Measurements from ENCODE around the gene LRRC4B.
"Not testable (repeated sequence)": the region's sequence is repeated elsewhere in the genome, so short reads cannot be mapped to it uniquely, and the experiment has no call there.

Gene LRRC4B

GRCh38 chr19:50602496-50602895 is 34.3 kb upstream of the LRRC4B start:
- no peak overlapping the region for H3K4me3 ChIP-seq (ENCODE audit: control insufficient read depth, low read depth, low read length)
- TF ChIP-seq CTCF (conservative IDR thresholded peaks at IDR 0.05; ENCODE audit: control insufficient read depth, insufficient read depth, low read depth, low read length), result no peak
- DNase-seq (ENCODE audit: low read depth), result no peak

- H3K4me3 ChIP-seq (ENCODE audit: control insufficient read depth, low read depth, low read length), result no peak overlapping the region
- DNase-seq (ENCODE audit: low read depth), result no peak
- TF ChIP-seq CTCF (conservative IDR thresholded peaks at IDR 0.05; ENCODE audit: control insufficient read depth, insufficient read depth, low read depth, low read length), result no peak
These were observed 33.8 kb upstream of the LRRC4B start for GRCh38 chr19:50602089-50602422.

GRCh38 chr19:50601407-50602088 is 33.3 kb upstream of the LRRC4B start:
- no peak for TF ChIP-seq CTCF (conservative IDR thresholded peaks at IDR 0.05; ENCODE audit: control insufficient read depth, insufficient read depth, low read depth, low read length)
- no peak for DNase-seq (ENCODE audit: low read depth)
- no peak overlapping the region for H3K4me3 ChIP-seq (ENCODE audit: control insufficient read depth, low read depth, low read length)

- no peak overlapping the region for H3K4me3 ChIP-seq (ENCODE audit: control insufficient read depth, low read depth, low read length)
- no peak for TF ChIP-seq CTCF (conservative IDR thresholded peaks at IDR 0.05; ENCODE audit: control insufficient read depth, insufficient read depth, low read depth, low read length)
- no peak for DNase-seq (ENCODE audit: low read depth)
These were observed 31.2 kb upstream of the LRRC4B start for GRCh38 chr19:50599427-50599826.

GRCh38 chr19:50590191-50590590 is 22.0 kb upstream of the LRRC4B start:
- DNase-seq (ENCODE audit: low read depth), result no peak
- no peak overlapping the region for H3K4me3 ChIP-seq (ENCODE audit: control insufficient read depth, low read depth, low read length)
- TF ChIP-seq CTCF (conservative IDR thresholded peaks at IDR 0.05; ENCODE audit: control insufficient read depth, insufficient read depth, low read depth, low read length), result no peak

GRCh38 chr19:50581795-50582660 is 13.8 kb upstream of the LRRC4B start:
- not testable (repeated sequence) for DNase-seq (ENCODE audit: low read depth); H3K4me3 ChIP-seq (ENCODE audit: control insufficient read depth, low read depth, low read length)

GRCh38 chr19:50580970-50581634 is 12.9 kb upstream of the LRRC4B start:
- no peak for DNase-seq (ENCODE audit: low read depth)
- TF ChIP-seq CTCF (conservative IDR thresholded peaks at IDR 0.05; ENCODE audit: control insufficient read depth, insufficient read depth, low read depth, low read length), result no peak
- no peak overlapping the region for H3K4me3 ChIP-seq (ENCODE audit: control insufficient read depth, low read depth, low read length)
